Measurements from ENCODE around the gene COX7A2. TPM values are rescaled to one million over a fixed set of nuclear protein-coding genes. Genes with fewer than 3 reads are reported as not detected.

Gene COX7A2
- polyA plus RNA-seq, 1 experiment, result 133 TPM

- Histone ChIP-seq H3K4me3 (ENCODE audit: low read depth, low read length) (no peak overlapping the region), H3K36me3 (ENCODE audit: control insufficient read depth, insufficient read depth, low read length) (no peaks in the 10 kb centered on the region), H3K27me3 (ENCODE audit: control insufficient read depth, insufficient read depth, low read length) (no peaks in the 10 kb centered on the region)
- ChIA-PET POLR2A (interaction anchor here (0.7 kb wide), 1 partner anchor 1470 kb away, joined by 3 read pairs; no protein-coding TSS in a partner anchor), CTCF (interaction anchor here (0.6 to 10.6 kb wide), 59 partner anchors 9 to 1922 kb away, joined by 3 to 130 read pairs (median 4); partner anchors contain the start of gene COX7A2)
- TF ChIP-seq CTCF (IDR thresholded peaks at IDR 0.05; ENCODE audit: insufficient read depth, low read depth, low read length), result peak; percentile 87
- DNase-seq (ENCODE audit: low read depth), result no peak
Measured at GRCh38 chr6:75208298-75209183, 35.1 kb downstream of the COX7A2 start.

DNA sequence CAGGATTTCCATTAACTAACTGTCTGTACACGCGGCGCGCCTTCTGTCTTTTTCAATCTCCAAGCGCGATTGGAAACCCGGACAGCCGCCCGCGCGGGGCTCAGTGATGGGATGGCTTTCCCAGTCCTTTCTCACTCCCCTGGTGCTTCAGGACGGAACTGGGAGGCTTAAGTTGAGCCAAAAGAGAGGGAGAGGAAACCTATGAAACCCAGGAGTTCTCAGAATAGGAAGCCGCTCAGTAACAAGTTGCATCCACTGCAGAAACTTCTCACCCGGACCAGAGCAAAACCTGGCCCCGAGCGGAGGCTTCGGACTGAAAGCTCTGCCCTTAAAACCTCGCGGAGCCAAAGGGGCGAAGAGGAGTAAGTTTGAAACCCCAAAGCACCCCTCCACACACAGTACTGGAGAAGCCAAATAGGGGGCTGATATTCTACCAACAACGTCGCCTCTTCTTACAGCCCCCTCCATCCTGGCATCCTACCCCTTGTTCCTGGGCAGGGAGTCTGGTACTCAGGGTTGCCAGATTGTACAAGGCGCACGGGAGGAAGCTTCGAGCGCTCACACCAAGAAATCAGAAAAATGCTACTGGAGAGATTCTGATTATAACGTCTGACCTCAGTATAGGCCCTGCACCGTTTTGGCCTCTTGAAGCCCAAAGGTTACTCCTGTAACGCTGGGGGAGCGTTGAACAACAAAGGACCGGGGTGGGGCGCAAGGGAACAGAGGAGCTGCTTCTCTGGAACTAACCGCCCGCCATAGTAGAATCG lies 36.8 kb downstream of the COX7A2 start:
- Histone ChIP-seq H3K27me3 (ENCODE audit: control insufficient read depth, insufficient read depth, low read length) (no peaks in the 10 kb centered on the region), H3K4me3 (ENCODE audit: low read depth, low read length) (peak overlapping the region; percentile 88), H3K36me3 (ENCODE audit: control insufficient read depth, insufficient read depth, low read length) (peaks cover 8% of the 10 kb centered on the region)
- no peak for TF ChIP-seq CTCF (IDR thresholded peaks at IDR 0.05; ENCODE audit: insufficient read depth, low read depth, low read length)
- ChIA-PET CTCF (interaction anchor here (0.5 to 10.6 kb wide), 11 partner anchors 24 to 1530 kb away, joined by 3 to 130 read pairs (median 4); no protein-coding TSS in a partner anchor), POLR2A (interaction anchor here (0.6 kb wide), 1 partner anchor 1507 kb away, joined by 4 read pairs; no protein-coding TSS in a partner anchor)
- no peak for DNase-seq (ENCODE audit: low read depth)

GRCh38 chr6:75205776-75206575 lies 37.6 kb downstream of the COX7A2 start, which contains the start of gene COL12A1:
TSS of gene COL12A1 (minus strand) at chr6:75206053. CDS start at chr6:75202792, 3,261 bp downstream.
- peak; percentile 96 for DNase-seq (ENCODE audit: low read depth)
- H3K27me3 ChIP-seq (ENCODE audit: control insufficient read depth, insufficient read depth, low read length), result no peaks in the 10 kb centered on the region
- peak; percentile 38 for TF ChIP-seq CTCF (IDR thresholded peaks at IDR 0.05; ENCODE audit: insufficient read depth, low read depth, low read length)
- ChIA-PET POLR2A (interaction anchor here (0.6 to 0.8 kb wide), 2 partner anchors 598 to 1506 kb away, joined by 4 read pairs; no protein-coding TSS in a partner anchor), CTCF (interaction anchor here (1.0 to 10.6 kb wide), 8 partner anchors 53 to 1467 kb away, joined by 4 to 130 read pairs (median 4); no protein-coding TSS in a partner anchor)
- peak within 1 kb of the TSS; percentile 88 for H3K4me3 ChIP-seq (ENCODE audit: low read depth, low read length)
- peaks cover 9% of the 10 kb centered on the region for H3K36me3 ChIP-seq (ENCODE audit: control insufficient read depth, insufficient read depth, low read length)

- TF ChIP-seq CTCF (IDR thresholded peaks at IDR 0.05; ENCODE audit: insufficient read depth, low read depth, low read length), result no peak
- no peak for DNase-seq (ENCODE audit: low read depth)
- POLR2A ChIA-PET, result interaction anchor here (0.5 to 0.8 kb wide), 2 partner anchors 335 to 598 kb away, joined by 3 to 4 read pairs; no protein-coding TSS in a partner anchor
- H3K27me3 ChIP-seq (ENCODE audit: control insufficient read depth, insufficient read depth, low read length), result no peaks in the 10 kb centered on the region
- peak overlapping the region; percentile 88 for H3K4me3 ChIP-seq (ENCODE audit: low read depth, low read length)
- CTCF ChIA-PET, result interaction anchor here (0.6 to 10.6 kb wide), 14 partner anchors 52 to 1466 kb away, joined by 3 to 130 read pairs (median 4); no protein-coding TSS in a partner anchor
- H3K36me3 ChIP-seq (ENCODE audit: control insufficient read depth, insufficient read depth, low read length), result peaks cover 9% of the 10 kb centered on the region
Measured at GRCh38 chr6:75204959-75205775, 38.4 kb downstream of the COX7A2 start.
